Measurements from ENCODE around the gene C22orf31. TPM values are rescaled to one million over a fixed set of nuclear protein-coding genes. Genes with fewer than 3 reads are reported as not detected.

Gene C22orf31
- total RNA-seq, 1 experiment from 2014 or later: not detected

- DNase-seq (ENCODE audit: low read depth): no peak
Observed at GRCh38 chr22:29029202-29030000, 32.2 kb downstream of the C22orf31 start.

DNA sequence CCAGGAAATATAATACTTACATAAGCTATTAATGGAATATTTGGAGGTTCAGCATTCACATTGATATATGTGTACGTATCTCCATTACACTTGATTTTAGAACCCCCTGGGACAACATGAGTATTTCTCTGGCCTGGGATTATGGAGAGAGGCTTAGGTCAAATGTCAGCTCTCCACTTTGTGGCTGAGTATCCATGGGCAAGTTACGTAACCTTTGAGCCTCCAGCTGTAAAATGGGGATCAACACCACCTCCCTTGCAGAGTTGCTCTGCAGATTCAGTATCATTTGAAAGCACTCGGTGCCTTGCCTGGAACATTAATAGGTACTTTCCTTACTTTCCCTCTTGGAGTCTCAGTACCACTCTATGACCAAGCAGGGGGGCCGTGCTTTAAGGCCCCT lies 33.2 kb downstream of the C22orf31 start:
- DNase-seq (ENCODE audit: low read depth): no peak

- DNase-seq (ENCODE audit: low read depth): no peak
Observed at GRCh38 chr22:29026579-29026978, 35.1 kb downstream of the C22orf31 start.

- DNase-seq (ENCODE audit: low read depth): no peak
Observed at GRCh38 chr22:29023172-29023796, 38.3 kb downstream of the C22orf31 start.

- DNase-seq (ENCODE audit: low read depth): no peak
Observed at GRCh38 chr22:29022101-29022817, 39.4 kb downstream of the C22orf31 start.

DNA sequence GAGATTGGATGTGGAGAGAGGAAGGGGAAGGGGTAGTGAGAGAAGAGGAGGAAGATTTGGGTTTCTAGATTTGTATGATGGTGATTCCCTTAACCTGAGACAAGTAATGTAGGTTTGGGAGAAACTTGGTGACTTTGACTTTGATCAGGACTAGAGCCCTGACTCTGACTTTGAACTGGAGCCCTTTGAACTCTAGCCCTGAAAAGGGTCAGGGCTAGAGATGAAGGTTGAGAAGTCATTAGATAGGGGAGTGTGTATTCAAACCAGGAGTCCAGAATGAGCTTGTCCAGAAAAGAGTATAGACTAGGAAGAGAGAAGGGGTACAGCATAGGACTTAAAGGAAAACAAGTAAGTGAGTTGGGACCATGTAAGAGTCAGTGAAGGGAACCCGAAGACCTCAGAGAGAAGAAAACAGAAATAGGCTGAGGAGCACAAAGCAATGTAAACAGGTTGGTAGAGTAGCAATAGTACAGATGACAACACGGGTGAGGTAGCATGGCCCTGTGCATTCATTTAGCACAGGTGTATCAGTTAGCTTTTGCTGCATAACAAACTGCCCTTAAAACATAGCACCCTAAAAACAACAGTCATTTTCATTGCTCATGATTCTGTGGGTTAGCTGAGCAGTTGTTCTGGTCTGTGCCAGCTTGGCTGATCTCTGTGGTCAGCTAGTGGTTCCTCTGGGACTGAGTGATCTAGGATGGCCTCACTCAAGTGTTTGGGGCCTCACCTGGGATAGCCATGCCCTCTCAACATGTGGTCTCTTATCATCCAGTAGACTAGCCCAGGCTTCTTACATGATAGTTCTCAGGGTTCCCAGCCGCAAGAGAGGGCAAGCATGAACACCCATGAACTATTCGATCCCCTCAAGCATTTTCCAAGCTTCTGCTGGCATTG lies 43.1 kb downstream of the C22orf31 start:
- DNase-seq (ENCODE audit: low read depth): no peak

DNA sequence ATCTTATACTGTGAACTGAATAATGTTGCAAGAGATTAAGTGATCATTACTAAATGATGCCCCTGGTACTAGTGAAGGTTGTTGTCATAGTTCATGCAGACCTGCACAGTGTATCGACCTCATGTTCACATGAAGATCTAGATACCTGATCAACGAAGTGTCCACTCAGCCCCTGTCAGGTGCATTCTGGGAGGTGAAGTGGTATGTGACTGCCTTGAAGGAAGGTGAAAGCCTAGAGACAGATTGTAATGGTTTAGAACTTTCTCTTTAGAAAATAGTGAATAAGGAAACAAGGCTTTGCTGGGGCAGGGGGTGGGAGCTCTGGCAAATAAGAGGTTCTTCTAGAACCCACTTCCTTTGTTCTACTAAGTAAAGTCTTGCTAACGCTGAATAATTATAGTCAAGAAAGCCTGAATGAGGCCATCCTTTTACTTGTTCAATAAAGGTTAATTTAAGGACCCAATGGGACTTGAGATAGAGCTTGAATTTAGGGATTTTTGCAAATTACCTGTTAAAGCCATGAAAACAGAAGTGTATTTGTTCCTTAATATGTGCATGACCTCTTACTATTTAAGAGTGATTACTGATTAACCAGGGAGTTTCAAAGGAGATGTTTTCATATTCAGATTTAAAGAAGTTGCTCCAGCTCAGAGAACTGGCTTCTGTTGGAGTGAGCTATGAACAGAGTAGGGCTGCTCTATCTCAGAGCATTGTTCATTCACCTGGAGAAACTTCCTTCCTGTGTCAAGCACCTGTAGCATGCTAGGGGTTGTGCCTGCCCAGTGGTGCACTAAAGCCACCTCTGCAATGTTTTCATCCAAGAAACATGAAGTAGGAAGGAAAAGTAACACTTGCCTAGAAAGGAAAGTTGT lies 45.3 kb downstream of the C22orf31 start:
- DNase-seq (ENCODE audit: low read depth): no peak

DNA sequence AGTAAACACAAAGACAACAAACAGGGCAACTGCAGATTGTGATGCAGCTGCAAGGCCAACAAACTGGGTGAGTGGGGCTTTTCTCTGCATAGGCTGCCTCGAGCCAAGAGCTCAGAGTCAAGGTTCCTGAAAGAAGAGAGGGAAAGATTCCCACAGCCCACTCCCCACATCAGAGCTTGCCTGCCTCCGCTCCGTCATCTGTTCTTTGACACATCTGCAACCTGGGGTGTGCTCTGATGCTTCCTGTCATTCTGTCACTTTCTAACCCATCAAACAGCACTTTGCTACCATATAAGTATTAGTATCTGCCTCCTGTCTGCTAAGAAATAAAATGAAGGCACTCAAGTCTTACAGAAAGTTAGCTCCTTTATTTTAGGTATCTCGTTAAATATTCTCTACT lies 46.9 kb downstream of the C22orf31 start:
- DNase-seq (ENCODE audit: low read depth): no peak

DNA sequence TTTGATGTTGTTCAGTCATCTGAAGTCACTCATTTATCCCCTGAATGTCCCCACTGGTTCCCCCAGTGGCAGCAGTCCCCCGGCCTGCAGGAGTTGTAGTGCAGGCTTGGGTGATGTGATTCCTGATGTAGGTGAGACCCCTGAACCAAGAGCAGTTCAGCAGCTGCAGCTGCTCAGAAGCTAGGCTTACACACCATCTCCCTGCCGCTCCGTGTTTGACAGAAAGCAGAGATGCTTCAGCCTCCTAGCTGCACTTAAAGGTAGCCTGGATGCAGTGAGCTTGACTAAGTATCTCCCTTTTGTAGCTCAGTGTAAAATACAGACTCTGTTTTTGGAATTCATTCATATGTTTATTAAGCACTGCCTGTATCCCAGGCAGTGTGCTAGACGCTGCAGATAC lies 47.3 kb downstream of the C22orf31 start:
- no peak for DNase-seq (ENCODE audit: low read depth)

- DNase-seq (ENCODE audit: low read depth): no peak
Observed at GRCh38 chr22:29012952-29013351, 48.7 kb downstream of the C22orf31 start.

DNA sequence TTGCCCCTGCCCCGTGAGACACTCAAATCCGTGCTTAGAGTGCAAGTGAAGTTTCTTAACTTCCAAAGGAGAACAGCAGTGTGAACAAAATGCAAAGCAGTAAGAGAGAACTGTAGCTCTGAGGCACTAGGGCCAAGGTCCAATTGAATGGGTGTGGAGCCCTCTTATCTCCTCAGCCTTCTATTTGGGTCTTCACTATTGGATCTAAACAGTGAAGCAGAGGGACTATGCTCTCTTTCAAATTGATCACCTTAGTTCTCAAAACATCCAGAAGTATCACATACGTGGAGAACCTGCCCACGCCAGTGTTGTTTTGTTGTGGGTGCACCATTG lies 49.6 kb downstream of the C22orf31 start:
- no peak for DNase-seq (ENCODE audit: low read depth)

GRCh38 chr22:29011240-29012100 lies 50.2 kb downstream of the C22orf31 start:
- DNase-seq (ENCODE audit: low read depth): no peak

DNA sequence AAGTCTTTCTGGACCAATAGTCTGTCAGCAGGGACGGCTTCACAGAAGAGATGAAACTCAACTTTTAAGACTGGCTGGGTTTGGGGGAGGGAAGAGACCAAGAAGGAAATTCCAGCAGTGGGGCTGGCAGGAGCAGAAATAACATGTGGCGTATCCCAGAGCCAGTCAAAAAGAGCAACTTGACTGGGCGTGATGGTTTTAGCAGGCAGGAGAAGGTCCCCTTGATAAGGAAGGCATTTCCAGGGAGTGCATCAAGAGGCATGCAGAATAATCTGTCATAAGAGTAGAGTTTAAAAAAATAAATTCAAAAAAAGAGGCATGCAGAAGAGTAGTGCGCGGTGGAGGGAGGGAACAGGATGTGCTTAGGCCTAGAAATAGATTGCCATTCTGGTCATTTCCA lies 52.5 kb downstream of the C22orf31 start:
- DNase-seq (ENCODE audit: low read depth): no peak

Other genes with a start within 250 kb of the C22orf31 start
- 2.5 and 5.1 TPM in 2 replicates for gene ZNRF3, start 178.3 kb downstream of the C22orf31 start, total RNA-seq (2014; rRNA removed; shearing (Covaris generic))
- 3.7 and 6.8 TPM in 2 replicates for gene KREMEN1, start 11.2 kb upstream of the C22orf31 start, total RNA-seq (2014; rRNA removed; shearing (Covaris generic))
- gene EMID1, start 144.1 kb upstream of the C22orf31 start, total RNA-seq (2014; rRNA removed; shearing (Covaris generic)): 0.07 TPM in 1 of 2 replicates, not detected in the other
- 17.7 and 33.1 TPM in 2 replicates for gene RHBDD3, start 206.2 kb upstream of the C22orf31 start, total RNA-seq (2014; rRNA removed; shearing (Covaris generic))
- 179 and 188 TPM in 2 replicates for gene EWSR1, start 206.4 kb upstream of the C22orf31 start, total RNA-seq (2014; rRNA removed; shearing (Covaris generic))
- gene GAS2L1, start 244.8 kb upstream of the C22orf31 start, total RNA-seq (2014; rRNA removed; shearing (Covaris generic)): 10.2 and 17.2 TPM in 2 replicates